Subcutaneous adipose tissue (tissue), 4 donors: ENCODE measurements around the gene NEFH. TPM values are rescaled to one million over a fixed set of nuclear protein-coding genes. Genes with fewer than 3 reads are reported as not detected.

Experiments
- CTCF ChIP-seq: fragments of 450-650 bp; IDR thresholded peaks from one replicate; pipeline ENCODE4 v1.5.1; 2016; ENCODE audit warnings: low read depth, mild to moderate bottlenecking, control low read depth, antibody characterized with exemption, moderate library complexity
- total RNA-seq, 4 donors: library from RNA; depleted of rRNA; stranded (reverse); fragments of >200 nt; gene quantifications; one replicate each; pipeline ENCODE4 v1.1.0, GENCODE V29; 2016

NEFH gene
- total RNA-seq, 4 donors from 2014 or later = 0.19 to 0.66 (median 0.41) TPM

GRCh38 chr22:29477723-29478318, 2.2 kb upstream of the NEFH start:
- no peak for TF ChIP-seq CTCF

- TF ChIP-seq CTCF = no peak
Measured at GRCh38 chr22:29478326-29479276, 1.4 kb upstream of the NEFH start.

DNA sequence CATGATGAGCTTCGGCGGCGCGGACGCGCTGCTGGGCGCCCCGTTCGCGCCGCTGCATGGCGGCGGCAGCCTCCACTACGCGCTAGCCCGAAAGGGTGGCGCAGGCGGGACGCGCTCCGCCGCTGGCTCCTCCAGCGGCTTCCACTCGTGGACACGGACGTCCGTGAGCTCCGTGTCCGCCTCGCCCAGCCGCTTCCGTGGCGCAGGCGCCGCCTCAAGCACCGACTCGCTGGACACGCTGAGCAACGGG, 169 bp downstream of the NEFH start:
- no peak for TF ChIP-seq CTCF

DNA sequence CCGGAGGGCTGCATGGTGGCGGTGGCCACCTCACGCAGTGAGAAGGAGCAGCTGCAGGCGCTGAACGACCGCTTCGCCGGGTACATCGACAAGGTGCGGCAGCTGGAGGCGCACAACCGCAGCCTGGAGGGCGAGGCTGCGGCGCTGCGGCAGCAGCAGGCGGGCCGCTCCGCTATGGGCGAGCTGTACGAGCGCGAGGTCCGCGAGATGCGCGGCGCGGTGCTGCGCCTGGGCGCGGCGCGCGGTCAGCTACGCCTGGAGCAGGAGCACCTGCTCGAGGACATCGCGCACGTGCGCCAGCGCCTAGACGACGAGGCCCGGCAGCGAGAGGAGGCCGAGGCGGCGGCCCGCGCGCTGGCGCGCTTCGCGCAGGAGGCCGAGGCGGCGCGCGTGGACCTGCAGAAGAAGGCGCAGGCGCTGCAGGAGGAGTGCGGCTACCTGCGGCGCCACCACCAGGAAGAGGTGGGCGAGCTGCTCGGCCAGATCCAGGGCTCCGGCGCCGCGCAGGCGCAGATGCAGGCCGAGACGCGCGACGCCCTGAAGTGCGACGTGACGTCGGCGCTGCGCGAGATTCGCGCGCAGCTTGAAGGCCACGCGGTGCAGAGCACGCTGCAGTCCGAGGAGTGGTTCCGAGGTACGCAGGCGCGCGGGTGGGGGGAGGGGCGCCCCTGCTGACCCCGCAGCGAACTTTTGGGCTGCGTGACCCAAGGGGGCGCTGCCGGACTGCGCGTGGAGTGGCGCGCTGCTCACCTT, 670 bp downstream of the NEFH start:
- TF ChIP-seq CTCF = no peak

DNA sequence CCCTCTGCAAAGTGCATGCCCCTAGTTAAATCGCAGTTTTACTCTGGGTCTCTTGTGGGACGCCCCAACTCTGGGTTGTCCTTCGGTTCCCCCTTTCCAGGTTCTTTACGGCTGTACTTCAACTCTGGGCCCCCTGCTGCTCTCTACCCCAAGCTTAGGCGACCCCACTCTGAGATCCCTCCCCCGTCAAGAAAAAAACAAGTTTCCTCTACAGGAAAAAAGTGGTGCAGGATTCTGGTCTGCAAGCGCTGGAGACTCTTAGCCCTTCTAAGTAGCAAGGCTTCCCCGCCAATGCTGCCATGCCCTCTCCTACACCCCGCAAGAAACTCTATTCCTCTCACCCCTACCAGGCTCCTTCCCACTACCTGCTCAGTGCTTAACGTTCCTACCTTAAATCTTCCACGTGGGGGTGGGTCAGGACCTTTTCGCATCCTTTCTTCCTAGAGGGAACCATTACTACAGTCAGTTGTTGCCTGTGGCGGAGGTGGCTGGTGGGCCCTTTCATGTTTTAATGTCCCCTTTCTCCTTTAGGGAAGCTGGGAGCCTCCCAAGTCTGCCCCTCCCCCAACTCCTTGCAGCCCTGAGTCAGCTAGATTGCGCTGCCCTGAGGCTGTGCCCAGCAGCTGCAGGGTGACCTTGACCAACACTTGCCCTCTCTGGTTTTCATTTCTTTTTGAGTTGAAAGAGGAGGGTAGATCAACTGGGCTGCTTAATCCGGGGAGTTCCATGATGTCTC, 1.4 kb downstream of the NEFH start:
- no peak for TF ChIP-seq CTCF

- TF ChIP-seq CTCF = no peak
Measured at GRCh38 chr22:29482253-29482652, 2.2 kb downstream of the NEFH start.
